Right lobe of liver (tissue), 4 donors: ENCODE measurements around the gene CAP2.

Experiments used
- POLR2A ChIP-seq: fragments of 450-650 bp; IDR thresholded peaks from one replicate; pipeline ENCODE4 v1.6.1; 2017; ENCODE audit warnings: antibody characterized with exemption, mild to moderate bottlenecking
- TF ChIP-seq, protein P1 (sequence below), 4 donors: fragments of 200-600 bp in 3 of 4; fragments of 450-650 bp in 1 of 4; IDR thresholded peaks; one replicate each; pipeline versions ENCODE4 v1.5.1 to v1.8.0; 2016 to 2022; ENCODE audit warnings: antibody characterized with exemption in 4 of 4, mild to moderate bottlenecking in 2 of 4
- donor health status: DM: no; HTN: no; CAD: no.
- donor health status: DM: no; HTN: no; CAD: no.
- donor health status: DM: no; HTN: yes; CAD: no.

DNA sequence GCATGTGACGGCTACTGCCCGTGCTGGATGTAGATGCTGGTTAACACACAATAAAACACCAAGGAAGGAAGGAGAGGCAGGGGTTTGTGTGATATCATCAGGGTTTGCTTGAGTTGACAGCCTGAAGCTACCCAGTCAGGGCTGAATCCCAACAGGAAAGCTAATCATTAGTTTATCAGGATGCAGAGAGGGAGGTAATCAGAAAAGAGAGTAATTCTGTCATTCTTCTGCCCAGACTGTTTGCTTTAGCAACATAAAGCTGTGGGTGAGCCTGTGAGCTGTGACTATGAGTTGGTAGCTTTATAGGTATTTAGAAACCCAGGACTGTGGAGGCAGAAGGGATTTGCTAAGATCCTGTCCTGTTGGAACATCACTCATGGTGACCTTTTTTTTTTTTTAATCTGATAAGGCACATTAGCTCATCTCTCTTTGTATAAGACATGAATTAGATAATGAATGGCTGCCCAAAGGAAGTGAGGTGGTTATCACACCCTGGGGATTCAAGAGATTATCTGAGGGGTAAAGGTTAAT lies 79.3 kb downstream of the CAP2 start:
- TF ChIP-seq POLR2A, result no peak
- TF ChIP-seq, protein P1, sequence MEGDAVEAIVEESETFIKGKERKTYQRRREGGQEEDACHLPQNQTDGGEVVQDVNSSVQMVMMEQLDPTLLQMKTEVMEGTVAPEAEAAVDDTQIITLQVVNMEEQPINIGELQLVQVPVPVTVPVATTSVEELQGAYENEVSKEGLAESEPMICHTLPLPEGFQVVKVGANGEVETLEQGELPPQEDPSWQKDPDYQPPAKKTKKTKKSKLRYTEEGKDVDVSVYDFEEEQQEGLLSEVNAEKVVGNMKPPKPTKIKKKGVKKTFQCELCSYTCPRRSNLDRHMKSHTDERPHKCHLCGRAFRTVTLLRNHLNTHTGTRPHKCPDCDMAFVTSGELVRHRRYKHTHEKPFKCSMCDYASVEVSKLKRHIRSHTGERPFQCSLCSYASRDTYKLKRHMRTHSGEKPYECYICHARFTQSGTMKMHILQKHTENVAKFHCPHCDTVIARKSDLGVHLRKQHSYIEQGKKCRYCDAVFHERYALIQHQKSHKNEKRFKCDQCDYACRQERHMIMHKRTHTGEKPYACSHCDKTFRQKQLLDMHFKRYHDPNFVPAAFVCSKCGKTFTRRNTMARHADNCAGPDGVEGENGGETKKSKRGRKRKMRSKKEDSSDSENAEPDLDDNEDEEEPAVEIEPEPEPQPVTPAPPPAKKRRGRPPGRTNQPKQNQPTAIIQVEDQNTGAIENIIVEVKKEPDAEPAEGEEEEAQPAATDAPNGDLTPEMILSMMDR (IDR thresholded peaks at IDR 0.05), result no peak
